H1 (cell line): ENCODE measurements around the gene VSIR. TPM values are rescaled to one million over a fixed set of nuclear protein-coding genes. Genes with fewer than 3 reads are reported as not detected.

Experiments
- SIN3A ChIP-seq, 2 experiments: IDR thresholded peaks in 1 of 2; conservative IDR thresholded peaks in 1 of 2; 2 replicates each; pipeline ENCODE4 v1.6.1; 2011 to 2012; ENCODE audit warnings: low read length in 2 of 2, improper control_type of control experiment in 1 of 2, low read depth in 1 of 2, mild to moderate bottlenecking in 1 of 2
- polyA plus RNA-seq, 7 experiments: library from polyadenylated mRNA; depleted of rRNA in 3 of 7; stranded (reverse) in 5 of 7; unstranded in 2 of 7; fragments of >200 nt in 5 of 7; fragments of 200-250 nt in 2 of 7; gene quantifications; 1 replicate in 5 of 7; 2 replicates in 1 of 7; 4 replicates in 1 of 7; pipeline versions ENCODE4 v1.2.1 to v1.2.3, GENCODE V29; 2011 to 2013; ENCODE audit warnings: missing spikeins in 2 of 7, mixed read lengths in 2 of 7
- total RNA-seq: library from RNA; stranded (reverse); fragmentation: NEBNext Ultra II Directional; extraction: Animal tissue kit (Norgen Biotek cat#: 25700); gene quantifications from 2 replicates; pipeline ENCODE4 v1.2.1, GENCODE V29; 2021
- TF ChIP-seq, protein P1 (sequence below): fragments of 300-600 bp; sonication (generic); IDR thresholded peaks from 2 replicates; pipeline ENCODE4 v1.7.1; 2012; ENCODE audit warnings: low read length, moderate library complexity, mild to moderate bottlenecking, inconsistent platforms; ENCODE audit not compliant: insufficient replicate concordance

VSIR gene
- total and polyA plus RNA-seq, 2 of the 8 experiments (the other 6 are each of a cell fraction or from before 2014, with no cell fraction given), result 0.33 TPM; not detected in 1

DNA sequence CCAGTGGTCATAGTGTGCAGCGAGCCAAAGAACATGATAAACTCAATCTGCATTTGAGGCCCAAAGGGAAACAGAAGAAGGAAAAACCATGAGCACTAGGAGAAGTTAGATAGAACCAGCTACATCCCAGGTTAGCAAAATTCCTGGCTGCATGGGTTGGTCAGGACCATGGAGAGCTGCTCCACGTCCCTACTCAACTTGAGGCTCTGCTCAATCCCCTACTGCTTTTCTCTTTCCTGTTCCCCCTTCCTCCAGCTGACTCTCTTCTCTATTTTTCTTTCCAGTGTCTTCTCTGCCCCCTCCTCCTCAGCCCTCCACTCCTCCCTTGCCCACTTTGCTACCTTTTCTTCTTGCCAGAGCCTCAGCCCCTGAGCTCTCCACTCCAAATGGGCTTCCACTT lies 21.9 kb upstream of the VSIR start (continued):
- TF ChIP-seq, protein P1, sequence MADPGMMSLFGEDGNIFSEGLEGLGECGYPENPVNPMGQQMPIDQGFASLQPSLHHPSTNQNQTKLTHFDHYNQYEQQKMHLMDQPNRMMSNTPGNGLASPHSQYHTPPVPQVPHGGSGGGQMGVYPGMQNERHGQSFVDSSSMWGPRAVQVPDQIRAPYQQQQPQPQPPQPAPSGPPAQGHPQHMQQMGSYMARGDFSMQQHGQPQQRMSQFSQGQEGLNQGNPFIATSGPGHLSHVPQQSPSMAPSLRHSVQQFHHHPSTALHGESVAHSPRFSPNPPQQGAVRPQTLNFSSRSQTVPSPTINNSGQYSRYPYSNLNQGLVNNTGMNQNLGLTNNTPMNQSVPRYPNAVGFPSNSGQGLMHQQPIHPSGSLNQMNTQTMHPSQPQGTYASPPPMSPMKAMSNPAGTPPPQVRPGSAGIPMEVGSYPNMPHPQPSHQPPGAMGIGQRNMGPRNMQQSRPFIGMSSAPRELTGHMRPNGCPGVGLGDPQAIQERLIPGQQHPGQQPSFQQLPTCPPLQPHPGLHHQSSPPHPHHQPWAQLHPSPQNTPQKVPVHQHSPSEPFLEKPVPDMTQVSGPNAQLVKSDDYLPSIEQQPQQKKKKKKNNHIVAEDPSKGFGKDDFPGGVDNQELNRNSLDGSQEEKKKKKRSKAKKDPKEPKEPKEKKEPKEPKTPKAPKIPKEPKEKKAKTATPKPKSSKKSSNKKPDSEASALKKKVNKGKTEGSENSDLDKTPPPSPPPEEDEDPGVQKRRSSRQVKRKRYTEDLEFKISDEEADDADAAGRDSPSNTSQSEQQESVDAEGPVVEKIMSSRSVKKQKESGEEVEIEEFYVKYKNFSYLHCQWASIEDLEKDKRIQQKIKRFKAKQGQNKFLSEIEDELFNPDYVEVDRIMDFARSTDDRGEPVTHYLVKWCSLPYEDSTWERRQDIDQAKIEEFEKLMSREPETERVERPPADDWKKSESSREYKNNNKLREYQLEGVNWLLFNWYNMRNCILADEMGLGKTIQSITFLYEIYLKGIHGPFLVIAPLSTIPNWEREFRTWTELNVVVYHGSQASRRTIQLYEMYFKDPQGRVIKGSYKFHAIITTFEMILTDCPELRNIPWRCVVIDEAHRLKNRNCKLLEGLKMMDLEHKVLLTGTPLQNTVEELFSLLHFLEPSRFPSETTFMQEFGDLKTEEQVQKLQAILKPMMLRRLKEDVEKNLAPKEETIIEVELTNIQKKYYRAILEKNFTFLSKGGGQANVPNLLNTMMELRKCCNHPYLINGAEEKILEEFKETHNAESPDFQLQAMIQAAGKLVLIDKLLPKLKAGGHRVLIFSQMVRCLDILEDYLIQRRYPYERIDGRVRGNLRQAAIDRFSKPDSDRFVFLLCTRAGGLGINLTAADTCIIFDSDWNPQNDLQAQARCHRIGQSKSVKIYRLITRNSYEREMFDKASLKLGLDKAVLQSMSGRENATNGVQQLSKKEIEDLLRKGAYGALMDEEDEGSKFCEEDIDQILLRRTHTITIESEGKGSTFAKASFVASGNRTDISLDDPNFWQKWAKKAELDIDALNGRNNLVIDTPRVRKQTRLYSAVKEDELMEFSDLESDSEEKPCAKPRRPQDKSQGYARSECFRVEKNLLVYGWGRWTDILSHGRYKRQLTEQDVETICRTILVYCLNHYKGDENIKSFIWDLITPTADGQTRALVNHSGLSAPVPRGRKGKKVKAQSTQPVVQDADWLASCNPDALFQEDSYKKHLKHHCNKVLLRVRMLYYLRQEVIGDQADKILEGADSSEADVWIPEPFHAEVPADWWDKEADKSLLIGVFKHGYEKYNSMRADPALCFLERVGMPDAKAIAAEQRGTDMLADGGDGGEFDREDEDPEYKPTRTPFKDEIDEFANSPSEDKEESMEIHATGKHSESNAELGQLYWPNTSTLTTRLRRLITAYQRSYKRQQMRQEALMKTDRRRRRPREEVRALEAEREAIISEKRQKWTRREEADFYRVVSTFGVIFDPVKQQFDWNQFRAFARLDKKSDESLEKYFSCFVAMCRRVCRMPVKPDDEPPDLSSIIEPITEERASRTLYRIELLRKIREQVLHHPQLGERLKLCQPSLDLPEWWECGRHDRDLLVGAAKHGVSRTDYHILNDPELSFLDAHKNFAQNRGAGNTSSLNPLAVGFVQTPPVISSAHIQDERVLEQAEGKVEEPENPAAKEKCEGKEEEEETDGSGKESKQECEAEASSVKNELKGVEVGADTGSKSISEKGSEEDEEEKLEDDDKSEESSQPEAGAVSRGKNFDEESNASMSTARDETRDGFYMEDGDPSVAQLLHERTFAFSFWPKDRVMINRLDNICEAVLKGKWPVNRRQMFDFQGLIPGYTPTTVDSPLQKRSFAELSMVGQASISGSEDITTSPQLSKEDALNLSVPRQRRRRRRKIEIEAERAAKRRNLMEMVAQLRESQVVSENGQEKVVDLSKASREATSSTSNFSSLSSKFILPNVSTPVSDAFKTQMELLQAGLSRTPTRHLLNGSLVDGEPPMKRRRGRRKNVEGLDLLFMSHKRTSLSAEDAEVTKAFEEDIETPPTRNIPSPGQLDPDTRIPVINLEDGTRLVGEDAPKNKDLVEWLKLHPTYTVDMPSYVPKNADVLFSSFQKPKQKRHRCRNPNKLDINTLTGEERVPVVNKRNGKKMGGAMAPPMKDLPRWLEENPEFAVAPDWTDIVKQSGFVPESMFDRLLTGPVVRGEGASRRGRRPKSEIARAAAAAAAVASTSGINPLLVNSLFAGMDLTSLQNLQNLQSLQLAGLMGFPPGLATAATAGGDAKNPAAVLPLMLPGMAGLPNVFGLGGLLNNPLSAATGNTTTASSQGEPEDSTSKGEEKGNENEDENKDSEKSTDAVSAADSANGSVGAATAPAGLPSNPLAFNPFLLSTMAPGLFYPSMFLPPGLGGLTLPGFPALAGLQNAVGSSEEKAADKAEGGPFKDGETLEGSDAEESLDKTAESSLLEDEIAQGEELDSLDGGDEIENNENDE, result no peak
- TF ChIP-seq SIN3A (conservative IDR thresholded peaks at IDR 0.05 in 1 of 2, IDR thresholded peaks at IDR 0.05 in 1 of 2; ENCODE audit: low read depth in 1 of 2, low read length in 2 of 2), result peak; percentile 59 to 77; a peak in 2 of 4 replicates
